ENCODE measurements around the gene MYO3B.

Gene MYO3B

GRCh38 chr2:170377500-170378207 lies 199.7 kb downstream of the MYO3B start:
- POLR2A ChIA-PET = no interaction called here
- TF ChIP-seq ZNF384 (IDR thresholded peaks at IDR 0.05) (no peak), SP1 (IDR thresholded peaks at IDR 0.05) (no peak), PKNOX1 (IDR thresholded peaks at IDR 0.05) (no peak), BHLHE40 (IDR thresholded peaks at IDR 0.05; ENCODE audit: borderline replicate concordance) (no peak), FOXM1 (IDR thresholded peaks at IDR 0.05; ENCODE audit: borderline replicate concordance) (no peak), L3MBTL2 (conservative IDR thresholded peaks at IDR 0.05) (no peak), NFRKB (IDR thresholded peaks at IDR 0.05) (no peak), HDGF (IDR thresholded peaks at IDR 0.05; ENCODE audit: borderline replicate concordance) (no peak), LEF1 (IDR thresholded peaks at IDR 0.05; ENCODE audit: borderline replicate concordance) (no peak), FOXK2 (IDR thresholded peaks at IDR 0.05) (no peak), FOXA1 (IDR thresholded peaks at IDR 0.05) (no peak), CTBP1 (IDR thresholded peaks at IDR 0.05; ENCODE audit: borderline replicate concordance) (no peak), TARDBP (IDR thresholded peaks at IDR 0.05) (no peak), ELF4 (IDR thresholded peaks at IDR 0.05) (no peak), SUZ12 (IDR thresholded peaks at IDR 0.05) (no peak), ARNT (IDR thresholded peaks at IDR 0.05) (no peak)
- CTCF ChIA-PET = interaction anchor here (1.2 to 1.8 kb wide), 4 partner anchors 8 to 438 kb away, joined by 3 to 11 read pairs (median 6); partner anchors contain the start of gene GAD1
- DNase-seq (ENCODE audit: extremely low spot score) = no peak

GRCh38 chr2:170380267-170380666 lies 202.3 kb downstream of the MYO3B start:
- no peak for DNase-seq (ENCODE audit: extremely low spot score)
- POLR2A ChIA-PET = no interaction called here
- CTCF ChIA-PET = interaction anchor here (1.2 to 1.4 kb wide), 2 partner anchors 19 to 432 kb away, joined by 4 read pairs; no protein-coding TSS in a partner anchor
- TF ChIP-seq BHLHE40 (IDR thresholded peaks at IDR 0.05; ENCODE audit: borderline replicate concordance) (no peak), FOXM1 (IDR thresholded peaks at IDR 0.05; ENCODE audit: borderline replicate concordance) (no peak), L3MBTL2 (conservative IDR thresholded peaks at IDR 0.05) (no peak), SP1 (IDR thresholded peaks at IDR 0.05) (no peak), LEF1 (IDR thresholded peaks at IDR 0.05; ENCODE audit: borderline replicate concordance) (no peak), FOXK2 (IDR thresholded peaks at IDR 0.05) (no peak), SUZ12 (IDR thresholded peaks at IDR 0.05) (no peak), NFRKB (IDR thresholded peaks at IDR 0.05) (no peak), ZNF384 (IDR thresholded peaks at IDR 0.05) (no peak), CTBP1 (IDR thresholded peaks at IDR 0.05; ENCODE audit: borderline replicate concordance) (no peak), ARNT (IDR thresholded peaks at IDR 0.05) (no peak), PKNOX1 (IDR thresholded peaks at IDR 0.05) (no peak), TARDBP (IDR thresholded peaks at IDR 0.05) (no peak), HDGF (IDR thresholded peaks at IDR 0.05; ENCODE audit: borderline replicate concordance) (no peak), FOXA1 (IDR thresholded peaks at IDR 0.05) (no peak), ELF4 (IDR thresholded peaks at IDR 0.05) (no peak)

GRCh38 chr2:170381678-170382077 lies 203.7 kb downstream of the MYO3B start:
- CTCF ChIA-PET = no interaction called here
- TF ChIP-seq FOXA1 (IDR thresholded peaks at IDR 0.05) (no peak), SP1 (IDR thresholded peaks at IDR 0.05) (no peak), ELF4 (IDR thresholded peaks at IDR 0.05) (no peak), ZNF384 (IDR thresholded peaks at IDR 0.05) (no peak), PKNOX1 (IDR thresholded peaks at IDR 0.05) (no peak), FOXK2 (IDR thresholded peaks at IDR 0.05) (no peak), CTBP1 (IDR thresholded peaks at IDR 0.05; ENCODE audit: borderline replicate concordance) (no peak), NFRKB (IDR thresholded peaks at IDR 0.05) (no peak), ARNT (IDR thresholded peaks at IDR 0.05) (no peak), TARDBP (IDR thresholded peaks at IDR 0.05) (no peak), SUZ12 (IDR thresholded peaks at IDR 0.05) (no peak), HDGF (IDR thresholded peaks at IDR 0.05; ENCODE audit: borderline replicate concordance) (no peak), FOXM1 (IDR thresholded peaks at IDR 0.05; ENCODE audit: borderline replicate concordance) (no peak), LEF1 (IDR thresholded peaks at IDR 0.05; ENCODE audit: borderline replicate concordance) (no peak), L3MBTL2 (conservative IDR thresholded peaks at IDR 0.05) (no peak)
- POLR2A ChIA-PET = no interaction called here
- DNase-seq (ENCODE audit: extremely low spot score) = no peak

- ChIA-PET POLR2A (no interaction called here), CTCF (no interaction called here)
- no peak for TF ChIP-seq LEF1 (IDR thresholded peaks at IDR 0.05; ENCODE audit: borderline replicate concordance)
- no peak for TF ChIP-seq FOXA1 (IDR thresholded peaks at IDR 0.05)
- TF ChIP-seq NFRKB (IDR thresholded peaks at IDR 0.05) = no peak
- TF ChIP-seq ZNF384 (IDR thresholded peaks at IDR 0.05) = no peak
- no peak for TF ChIP-seq PKNOX1 (IDR thresholded peaks at IDR 0.05)
- TF ChIP-seq CTBP1 (IDR thresholded peaks at IDR 0.05; ENCODE audit: borderline replicate concordance) = no peak
- TF ChIP-seq FOXM1 (IDR thresholded peaks at IDR 0.05; ENCODE audit: borderline replicate concordance) = no peak
- TF ChIP-seq L3MBTL2 (conservative IDR thresholded peaks at IDR 0.05) = no peak
- TF ChIP-seq ELF4 (IDR thresholded peaks at IDR 0.05) = no peak
- no peak for TF ChIP-seq HDGF (IDR thresholded peaks at IDR 0.05; ENCODE audit: borderline replicate concordance)
- no peak for TF ChIP-seq TARDBP (IDR thresholded peaks at IDR 0.05)
- TF ChIP-seq BHLHE40 (IDR thresholded peaks at IDR 0.05; ENCODE audit: borderline replicate concordance) = no peak
- no peak for TF ChIP-seq FOXK2 (IDR thresholded peaks at IDR 0.05)
- no peak for TF ChIP-seq SP1 (IDR thresholded peaks at IDR 0.05)
- no peak for TF ChIP-seq ARNT (IDR thresholded peaks at IDR 0.05)
- DNase-seq (ENCODE audit: extremely low spot score) = no peak
These were observed 208.6 kb downstream of the MYO3B start for GRCh38 chr2:170386554-170386953.

- no peak for DNase-seq (ENCODE audit: extremely low spot score)
- POLR2A ChIA-PET = no interaction called here
- TF ChIP-seq ARNT (IDR thresholded peaks at IDR 0.05) = no peak
- no peak for TF ChIP-seq HDGF (IDR thresholded peaks at IDR 0.05; ENCODE audit: borderline replicate concordance)
- TF ChIP-seq PKNOX1 (IDR thresholded peaks at IDR 0.05) = no peak
- CTCF ChIA-PET = no interaction called here
These were observed 213.1 kb downstream of the MYO3B start for GRCh38 chr2:170391018-170391417.
